GM12878 (cell line): ENCODE results near the gene UGGT2.

ENCODE experiments used
- BHLHE40 ChIP-seq, 2 experiments: fragments of 450-650 bp in 1 of 2; IDR thresholded peaks; 2 replicates each; pipeline ENCODE4 v1.6.1; 2011 to 2017; ENCODE audit warnings: low read depth in 2 of 2, borderline replicate concordance in 1 of 2, improper control_type of control experiment in 1 of 2, low read length in 1 of 2, mild to moderate bottlenecking in 1 of 2
- BMI1 ChIP-seq: fragments of 450-650 bp; IDR thresholded peaks from 2 replicates; pipeline ENCODE4 v1.6.1; 2016; ENCODE audit warnings: mild to moderate bottlenecking, moderate library complexity, borderline replicate concordance
- EP300 ChIP-seq, 2 experiments: fragments of 150-350 bp in 1 of 2; IDR thresholded peaks; 2 replicates each; pipeline ENCODE4 v1.6.1; 2011 to 2012; ENCODE audit warnings: low read depth in 2 of 2, low read length in 2 of 2, borderline replicate concordance in 1 of 2, improper control_type of control experiment in 1 of 2, inconsistent platforms in 1 of 2; ENCODE audit not compliant: control insufficient read depth in 1 of 2
- NFYB ChIP-seq: IDR thresholded peaks from 2 replicates; pipeline ENCODE4 v1.6.1; 2011; ENCODE audit warnings: low read depth, mild to moderate bottlenecking, low read length, improper control_type of control experiment, moderate library complexity; ENCODE audit not compliant: insufficient read depth
- RB1 ChIP-seq: fragments of 450-650 bp; formaldehyde crosslinking; IDR thresholded peaks from 2 replicates; pipeline ENCODE4 v1.6.1; 2017; ENCODE audit warnings: mild to moderate bottlenecking, borderline replicate concordance
- TF ChIP-seq, protein P1 (sequence below), 3 experiments: IDR thresholded peaks in 2 of 3; conservative IDR thresholded peaks in 1 of 3; 2 replicates each; pipeline ENCODE4 v1.5.1; 2011; ENCODE audit warnings: low read depth in 3 of 3, low read length in 3 of 3, mild to moderate bottlenecking in 3 of 3, control low read depth in 2 of 3, moderate library complexity in 2 of 3, inconsistent platforms in 1 of 3, mixed read lengths in 1 of 3; ENCODE audit not compliant: control insufficient read depth in 2 of 3, insufficient read depth in 1 of 3; ENCODE audit errors: extremely low read depth in 1 of 3
- TF ChIP-seq, protein P2 (sequence below): IDR thresholded peaks from 2 replicates; pipeline ENCODE4 v1.6.1; 2012; ENCODE audit warnings: mild to moderate bottlenecking, low read depth, low read length
- TF ChIP-seq, protein P3 (sequence below): IDR thresholded peaks from 2 replicates; pipeline ENCODE4 v1.6.1; 2012; ENCODE audit warnings: low read length, inconsistent platforms
- TF ChIP-seq, protein P4 (sequence below): IDR thresholded peaks from 2 replicates; pipeline ENCODE4 v1.6.1; 2012; ENCODE audit warnings: low read depth, low read length, improper control_type of control experiment
- TF ChIP-seq, protein P5 (sequence below): IDR thresholded peaks from 2 replicates; pipeline ENCODE4 v1.6.1; 2011; ENCODE audit warnings: low read depth, low read length, improper control_type of control experiment, borderline replicate concordance
- TF ChIP-seq, protein P6 (sequence below): fragments of 450-650 bp; IDR thresholded peaks from 2 replicates; pipeline ENCODE4 v1.6.1; 2017; ENCODE audit warnings: mild to moderate bottlenecking

DNA sequence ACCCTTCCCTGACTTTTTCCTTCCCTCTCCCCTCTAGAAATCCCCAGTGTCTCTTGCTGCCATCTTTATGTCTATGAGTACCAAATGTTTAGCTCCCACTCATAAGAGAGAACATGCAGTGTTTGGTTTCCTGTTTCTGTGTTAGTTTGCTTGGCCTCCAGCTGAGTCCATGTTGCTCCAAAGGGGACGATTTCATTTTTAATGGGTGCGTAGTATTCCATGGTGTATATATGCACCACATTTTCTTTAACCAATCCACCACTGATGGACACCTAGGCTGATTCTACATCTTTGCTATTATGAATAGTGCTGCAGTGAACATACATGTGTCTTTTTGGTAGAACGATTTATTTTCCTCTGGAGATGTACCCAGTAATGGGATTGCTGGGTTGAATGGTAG is 123.8 kb downstream of the UGGT2 start:
- TF ChIP-seq EP300 (IDR thresholded peaks at IDR 0.05; ENCODE audit: borderline replicate concordance in 1 of 2, control insufficient read depth in 1 of 2, low read depth in 2 of 2, low read length in 2 of 2) = no peak
- TF ChIP-seq, protein P1, sequence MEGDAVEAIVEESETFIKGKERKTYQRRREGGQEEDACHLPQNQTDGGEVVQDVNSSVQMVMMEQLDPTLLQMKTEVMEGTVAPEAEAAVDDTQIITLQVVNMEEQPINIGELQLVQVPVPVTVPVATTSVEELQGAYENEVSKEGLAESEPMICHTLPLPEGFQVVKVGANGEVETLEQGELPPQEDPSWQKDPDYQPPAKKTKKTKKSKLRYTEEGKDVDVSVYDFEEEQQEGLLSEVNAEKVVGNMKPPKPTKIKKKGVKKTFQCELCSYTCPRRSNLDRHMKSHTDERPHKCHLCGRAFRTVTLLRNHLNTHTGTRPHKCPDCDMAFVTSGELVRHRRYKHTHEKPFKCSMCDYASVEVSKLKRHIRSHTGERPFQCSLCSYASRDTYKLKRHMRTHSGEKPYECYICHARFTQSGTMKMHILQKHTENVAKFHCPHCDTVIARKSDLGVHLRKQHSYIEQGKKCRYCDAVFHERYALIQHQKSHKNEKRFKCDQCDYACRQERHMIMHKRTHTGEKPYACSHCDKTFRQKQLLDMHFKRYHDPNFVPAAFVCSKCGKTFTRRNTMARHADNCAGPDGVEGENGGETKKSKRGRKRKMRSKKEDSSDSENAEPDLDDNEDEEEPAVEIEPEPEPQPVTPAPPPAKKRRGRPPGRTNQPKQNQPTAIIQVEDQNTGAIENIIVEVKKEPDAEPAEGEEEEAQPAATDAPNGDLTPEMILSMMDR (IDR thresholded peaks at IDR 0.05 in 2 of 3, conservative IDR thresholded peaks at IDR 0.05 in 1 of 3; ENCODE audit: control insufficient read depth in 2 of 3, extremely low read depth in 1 of 3, insufficient read depth in 1 of 3, low read depth in 3 of 3, low read length in 3 of 3) = no peak
- TF ChIP-seq, protein P2, sequence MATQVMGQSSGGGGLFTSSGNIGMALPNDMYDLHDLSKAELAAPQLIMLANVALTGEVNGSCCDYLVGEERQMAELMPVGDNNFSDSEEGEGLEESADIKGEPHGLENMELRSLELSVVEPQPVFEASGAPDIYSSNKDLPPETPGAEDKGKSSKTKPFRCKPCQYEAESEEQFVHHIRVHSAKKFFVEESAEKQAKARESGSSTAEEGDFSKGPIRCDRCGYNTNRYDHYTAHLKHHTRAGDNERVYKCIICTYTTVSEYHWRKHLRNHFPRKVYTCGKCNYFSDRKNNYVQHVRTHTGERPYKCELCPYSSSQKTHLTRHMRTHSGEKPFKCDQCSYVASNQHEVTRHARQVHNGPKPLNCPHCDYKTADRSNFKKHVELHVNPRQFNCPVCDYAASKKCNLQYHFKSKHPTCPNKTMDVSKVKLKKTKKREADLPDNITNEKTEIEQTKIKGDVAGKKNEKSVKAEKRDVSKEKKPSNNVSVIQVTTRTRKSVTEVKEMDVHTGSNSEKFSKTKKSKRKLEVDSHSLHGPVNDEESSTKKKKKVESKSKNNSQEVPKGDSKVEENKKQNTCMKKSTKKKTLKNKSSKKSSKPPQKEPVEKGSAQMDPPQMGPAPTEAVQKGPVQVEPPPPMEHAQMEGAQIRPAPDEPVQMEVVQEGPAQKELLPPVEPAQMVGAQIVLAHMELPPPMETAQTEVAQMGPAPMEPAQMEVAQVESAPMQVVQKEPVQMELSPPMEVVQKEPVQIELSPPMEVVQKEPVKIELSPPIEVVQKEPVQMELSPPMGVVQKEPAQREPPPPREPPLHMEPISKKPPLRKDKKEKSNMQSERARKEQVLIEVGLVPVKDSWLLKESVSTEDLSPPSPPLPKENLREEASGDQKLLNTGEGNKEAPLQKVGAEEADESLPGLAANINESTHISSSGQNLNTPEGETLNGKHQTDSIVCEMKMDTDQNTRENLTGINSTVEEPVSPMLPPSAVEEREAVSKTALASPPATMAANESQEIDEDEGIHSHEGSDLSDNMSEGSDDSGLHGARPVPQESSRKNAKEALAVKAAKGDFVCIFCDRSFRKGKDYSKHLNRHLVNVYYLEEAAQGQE = no peak
- TF ChIP-seq, protein P3, sequence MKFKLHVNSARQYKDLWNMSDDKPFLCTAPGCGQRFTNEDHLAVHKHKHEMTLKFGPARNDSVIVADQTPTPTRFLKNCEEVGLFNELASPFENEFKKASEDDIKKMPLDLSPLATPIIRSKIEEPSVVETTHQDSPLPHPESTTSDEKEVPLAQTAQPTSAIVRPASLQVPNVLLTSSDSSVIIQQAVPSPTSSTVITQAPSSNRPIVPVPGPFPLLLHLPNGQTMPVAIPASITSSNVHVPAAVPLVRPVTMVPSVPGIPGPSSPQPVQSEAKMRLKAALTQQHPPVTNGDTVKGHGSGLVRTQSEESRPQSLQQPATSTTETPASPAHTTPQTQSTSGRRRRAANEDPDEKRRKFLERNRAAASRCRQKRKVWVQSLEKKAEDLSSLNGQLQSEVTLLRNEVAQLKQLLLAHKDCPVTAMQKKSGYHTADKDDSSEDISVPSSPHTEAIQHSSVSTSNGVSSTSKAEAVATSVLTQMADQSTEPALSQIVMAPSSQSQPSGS = no peak
- no peak for TF ChIP-seq RB1
- no peak for TF ChIP-seq BMI1
- TF ChIP-seq, protein P4, sequence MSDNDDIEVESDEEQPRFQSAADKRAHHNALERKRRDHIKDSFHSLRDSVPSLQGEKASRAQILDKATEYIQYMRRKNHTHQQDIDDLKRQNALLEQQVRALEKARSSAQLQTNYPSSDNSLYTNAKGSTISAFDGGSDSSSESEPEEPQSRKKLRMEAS = no peak
- TF ChIP-seq, protein P5, sequence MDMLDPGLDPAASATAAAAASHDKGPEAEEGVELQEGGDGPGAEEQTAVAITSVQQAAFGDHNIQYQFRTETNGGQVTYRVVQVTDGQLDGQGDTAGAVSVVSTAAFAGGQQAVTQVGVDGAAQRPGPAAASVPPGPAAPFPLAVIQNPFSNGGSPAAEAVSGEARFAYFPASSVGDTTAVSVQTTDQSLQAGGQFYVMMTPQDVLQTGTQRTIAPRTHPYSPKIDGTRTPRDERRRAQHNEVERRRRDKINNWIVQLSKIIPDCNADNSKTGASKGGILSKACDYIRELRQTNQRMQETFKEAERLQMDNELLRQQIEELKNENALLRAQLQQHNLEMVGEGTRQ = no peak
- TF ChIP-seq BHLHE40 (IDR thresholded peaks at IDR 0.05; ENCODE audit: borderline replicate concordance in 1 of 2, low read depth in 2 of 2, low read length in 1 of 2) = no peak
- TF ChIP-seq NFYB = no peak
- TF ChIP-seq, protein P6, sequence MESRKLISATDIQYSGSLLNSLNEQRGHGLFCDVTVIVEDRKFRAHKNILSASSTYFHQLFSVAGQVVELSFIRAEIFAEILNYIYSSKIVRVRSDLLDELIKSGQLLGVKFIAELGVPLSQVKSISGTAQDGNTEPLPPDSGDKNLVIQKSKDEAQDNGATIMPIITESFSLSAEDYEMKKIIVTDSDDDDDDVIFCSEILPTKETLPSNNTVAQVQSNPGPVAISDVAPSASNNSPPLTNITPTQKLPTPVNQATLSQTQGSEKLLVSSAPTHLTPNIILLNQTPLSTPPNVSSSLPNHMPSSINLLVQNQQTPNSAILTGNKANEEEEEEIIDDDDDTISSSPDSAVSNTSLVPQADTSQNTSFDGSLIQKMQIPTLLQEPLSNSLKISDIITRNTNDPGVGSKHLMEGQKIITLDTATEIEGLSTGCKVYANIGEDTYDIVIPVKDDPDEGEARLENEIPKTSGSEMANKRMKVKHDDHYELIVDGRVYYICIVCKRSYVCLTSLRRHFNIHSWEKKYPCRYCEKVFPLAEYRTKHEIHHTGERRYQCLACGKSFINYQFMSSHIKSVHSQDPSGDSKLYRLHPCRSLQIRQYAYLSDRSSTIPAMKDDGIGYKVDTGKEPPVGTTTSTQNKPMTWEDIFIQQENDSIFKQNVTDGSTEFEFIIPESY = no peak
